Loucy (cell line): Measurements from ENCODE around the gene FGR.
"Not testable (repeated sequence)": the region's sequence is repeated elsewhere in the genome, so short reads cannot be mapped to it uniquely, and the experiment has no call there.

ENCODE experiments used
- EZH2phosphoT487 ChIP-seq: fragments of 200-600 bp; IDR thresholded peaks from 2 replicates; pipeline ENCODE4 v1.6.1; 2018; ENCODE audit warnings: antibody characterized with exemption, mild to moderate bottlenecking, moderate library complexity, borderline replicate concordance
- TF ChIP-seq, protein P1 (sequence below): fragments of 200-600 bp; sonication (generic); conservative IDR thresholded peaks from 2 replicates; pipeline ENCODE4 v1.5.1; 2014; ENCODE audit warnings: mild to moderate bottlenecking, antibody characterized with exemption, low read length

DNA sequence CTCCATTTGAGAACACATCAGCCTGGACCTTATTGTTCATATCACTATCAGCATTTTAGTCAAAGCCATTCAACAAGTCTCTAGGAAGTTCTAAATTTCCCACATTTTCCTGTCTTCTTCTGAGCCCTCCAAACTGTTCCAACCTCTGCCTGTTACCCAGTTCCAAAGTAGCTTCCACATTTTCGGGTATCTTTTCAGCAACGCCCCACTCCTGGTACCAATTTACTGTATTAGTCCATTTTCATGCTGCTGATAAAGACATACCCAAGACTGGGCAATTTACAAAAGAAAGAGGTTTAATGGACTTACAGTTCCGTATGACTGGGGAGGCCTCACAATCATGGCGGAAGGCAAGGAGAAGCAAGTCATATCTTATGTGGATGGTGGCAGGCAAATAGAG is 46.6 kb upstream of the FGR start:
- TF ChIP-seq, protein P1, sequence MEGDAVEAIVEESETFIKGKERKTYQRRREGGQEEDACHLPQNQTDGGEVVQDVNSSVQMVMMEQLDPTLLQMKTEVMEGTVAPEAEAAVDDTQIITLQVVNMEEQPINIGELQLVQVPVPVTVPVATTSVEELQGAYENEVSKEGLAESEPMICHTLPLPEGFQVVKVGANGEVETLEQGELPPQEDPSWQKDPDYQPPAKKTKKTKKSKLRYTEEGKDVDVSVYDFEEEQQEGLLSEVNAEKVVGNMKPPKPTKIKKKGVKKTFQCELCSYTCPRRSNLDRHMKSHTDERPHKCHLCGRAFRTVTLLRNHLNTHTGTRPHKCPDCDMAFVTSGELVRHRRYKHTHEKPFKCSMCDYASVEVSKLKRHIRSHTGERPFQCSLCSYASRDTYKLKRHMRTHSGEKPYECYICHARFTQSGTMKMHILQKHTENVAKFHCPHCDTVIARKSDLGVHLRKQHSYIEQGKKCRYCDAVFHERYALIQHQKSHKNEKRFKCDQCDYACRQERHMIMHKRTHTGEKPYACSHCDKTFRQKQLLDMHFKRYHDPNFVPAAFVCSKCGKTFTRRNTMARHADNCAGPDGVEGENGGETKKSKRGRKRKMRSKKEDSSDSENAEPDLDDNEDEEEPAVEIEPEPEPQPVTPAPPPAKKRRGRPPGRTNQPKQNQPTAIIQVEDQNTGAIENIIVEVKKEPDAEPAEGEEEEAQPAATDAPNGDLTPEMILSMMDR = not testable (repeated sequence)
- not testable (repeated sequence) for TF ChIP-seq EZH2phosphoT487
